RWPE2 (cell line): Measurements from ENCODE around the gene OPRL1.

Experiments used
- ATAC-seq: fragments of 200-7000 bp; cut with Tn5 transposase; 3 replicates; pipeline ENCODE4 v1.9.1; 2021; ENCODE audit warnings: low read depth
- DNase-seq: peaks from one replicate; pipeline ENCODE4 v3.0.0-alpha.2; 2020; ENCODE audit warnings: low spot score
- H3K27ac ChIP-seq: fragments of 450-650 bp; 2 replicates; pipeline ENCODE4 v1.5.1; 2017; ENCODE audit warnings: mild to moderate bottlenecking; ENCODE audit not compliant: poor library complexity, severe bottlenecking
- H3K27me3 ChIP-seq: fragments of 250-450 bp; sonication (Bioruptor Pico); 2 replicates; pipeline ENCODE4 v1.5.1; 2021; ENCODE audit warnings: mild to moderate bottlenecking, moderate library complexity; ENCODE audit not compliant: insufficient read depth, poor library complexity, severe bottlenecking
- H3K36me3 ChIP-seq: fragments of 250-450 bp; sonication (Bioruptor Pico); 2 replicates; pipeline ENCODE4 v1.5.1; 2020; ENCODE audit warnings: low read depth, mild to moderate bottlenecking, moderate library complexity
- H3K4me1 ChIP-seq: fragments of 250-450 bp; sonication (Bioruptor Pico); 2 replicates; pipeline ENCODE4 v1.5.1; 2021; ENCODE audit warnings: mild to moderate bottlenecking, moderate library complexity; ENCODE audit not compliant: insufficient read depth, poor library complexity, severe bottlenecking
- H3K4me3 ChIP-seq: fragments of 250-450 bp; sonication (Bioruptor Pico); 2 replicates; pipeline ENCODE4 v1.5.1; 2021; ENCODE audit warnings: mild to moderate bottlenecking, moderate library complexity; ENCODE audit not compliant: severe bottlenecking
- H3K9me3 ChIP-seq: fragments of 250-450 bp; sonication (Bioruptor Pico); 2 replicates; pipeline ENCODE4 v1.5.1; 2021; ENCODE audit warnings: mild to moderate bottlenecking, moderate library complexity; ENCODE audit not compliant: severe bottlenecking
- TF ChIP-seq, protein P1 (sequence below): fragments of 450-650 bp; IDR thresholded peaks from one replicate; pipeline ENCODE4 v1.5.1; 2017; ENCODE audit warnings: mild to moderate bottlenecking, moderate library complexity; ENCODE audit not compliant: poor library complexity, severe bottlenecking

The OPRL1 gene

DNA sequence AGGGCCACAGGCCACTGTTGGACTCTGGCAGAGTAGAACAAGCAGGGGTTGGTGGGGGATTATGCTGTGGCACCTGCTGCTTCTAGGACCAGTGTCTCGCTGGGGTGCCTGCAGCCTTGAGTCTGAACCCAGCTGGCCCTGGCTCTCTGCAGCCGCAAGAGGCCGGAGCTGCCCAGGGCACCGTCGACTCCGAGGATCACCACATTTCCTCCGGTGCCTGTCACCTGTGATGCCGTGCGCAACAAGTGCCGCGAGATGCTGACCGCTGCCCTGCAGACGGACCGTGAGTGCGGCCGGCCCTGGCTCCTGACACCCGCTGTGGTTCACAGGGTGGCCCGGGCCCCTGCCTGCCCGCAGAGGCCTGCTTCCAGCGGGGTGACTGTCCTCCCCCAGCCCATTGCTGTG, 10.7 kb upstream of the OPRL1 start:
- peaks cover 26% of the 10 kb centered on the region for H3K4me1 ChIP-seq
- no peak overlapping the region for H3K4me3 ChIP-seq
- H3K27ac ChIP-seq = no peak overlapping the region
- no peak for ATAC-seq
- H3K27me3 ChIP-seq = no peaks in the 10 kb centered on the region
- TF ChIP-seq, protein P1, sequence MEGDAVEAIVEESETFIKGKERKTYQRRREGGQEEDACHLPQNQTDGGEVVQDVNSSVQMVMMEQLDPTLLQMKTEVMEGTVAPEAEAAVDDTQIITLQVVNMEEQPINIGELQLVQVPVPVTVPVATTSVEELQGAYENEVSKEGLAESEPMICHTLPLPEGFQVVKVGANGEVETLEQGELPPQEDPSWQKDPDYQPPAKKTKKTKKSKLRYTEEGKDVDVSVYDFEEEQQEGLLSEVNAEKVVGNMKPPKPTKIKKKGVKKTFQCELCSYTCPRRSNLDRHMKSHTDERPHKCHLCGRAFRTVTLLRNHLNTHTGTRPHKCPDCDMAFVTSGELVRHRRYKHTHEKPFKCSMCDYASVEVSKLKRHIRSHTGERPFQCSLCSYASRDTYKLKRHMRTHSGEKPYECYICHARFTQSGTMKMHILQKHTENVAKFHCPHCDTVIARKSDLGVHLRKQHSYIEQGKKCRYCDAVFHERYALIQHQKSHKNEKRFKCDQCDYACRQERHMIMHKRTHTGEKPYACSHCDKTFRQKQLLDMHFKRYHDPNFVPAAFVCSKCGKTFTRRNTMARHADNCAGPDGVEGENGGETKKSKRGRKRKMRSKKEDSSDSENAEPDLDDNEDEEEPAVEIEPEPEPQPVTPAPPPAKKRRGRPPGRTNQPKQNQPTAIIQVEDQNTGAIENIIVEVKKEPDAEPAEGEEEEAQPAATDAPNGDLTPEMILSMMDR = no peak
- DNase-seq = no peak
- no peaks in the 10 kb centered on the region for H3K9me3 ChIP-seq
- H3K36me3 ChIP-seq = no peaks in the 10 kb centered on the region

DNA sequence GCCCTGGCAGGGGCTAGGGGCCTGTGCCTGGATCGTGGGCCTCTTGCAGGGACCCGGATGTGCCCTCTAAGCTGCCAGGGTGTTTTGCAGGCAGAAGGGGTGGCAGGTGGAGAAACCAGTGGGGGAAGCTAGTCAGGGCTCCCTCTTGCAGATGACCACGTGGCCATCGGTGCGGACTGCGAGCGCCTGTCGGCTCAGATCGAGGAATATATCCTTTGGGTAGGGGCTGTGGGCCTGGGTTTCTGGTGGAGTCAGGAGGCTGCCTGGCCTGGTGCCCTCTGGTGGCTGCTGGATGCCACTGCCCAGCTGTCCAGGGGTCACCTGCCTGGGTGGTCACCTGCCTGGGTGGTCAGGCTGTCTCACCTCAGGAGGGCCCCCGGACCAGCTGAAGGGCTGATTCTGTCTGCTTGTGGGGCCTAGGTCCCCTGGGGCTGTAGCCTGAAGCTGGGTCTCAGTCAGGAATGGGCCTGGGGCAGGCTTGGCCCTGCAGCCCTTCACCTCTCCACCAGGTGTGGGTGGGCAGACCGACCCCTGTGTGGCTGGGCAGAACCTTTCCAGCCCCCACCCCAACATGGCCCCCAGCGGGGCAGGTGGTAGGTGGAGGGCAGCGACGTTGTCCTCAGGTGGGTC, 10.2 kb upstream of the OPRL1 start:
- ATAC-seq (peak; percentile 15), DNase-seq (no peak)
- Histone ChIP-seq H3K36me3 (no peaks in the 10 kb centered on the region), H3K4me3 (no peak overlapping the region), H3K27ac (no peak overlapping the region), H3K4me1 (peaks cover 21% of the 10 kb centered on the region), H3K9me3 (no peaks in the 10 kb centered on the region), H3K27me3 (no peaks in the 10 kb centered on the region)
- TF ChIP-seq, protein P1 = peak; percentile 99

DNA sequence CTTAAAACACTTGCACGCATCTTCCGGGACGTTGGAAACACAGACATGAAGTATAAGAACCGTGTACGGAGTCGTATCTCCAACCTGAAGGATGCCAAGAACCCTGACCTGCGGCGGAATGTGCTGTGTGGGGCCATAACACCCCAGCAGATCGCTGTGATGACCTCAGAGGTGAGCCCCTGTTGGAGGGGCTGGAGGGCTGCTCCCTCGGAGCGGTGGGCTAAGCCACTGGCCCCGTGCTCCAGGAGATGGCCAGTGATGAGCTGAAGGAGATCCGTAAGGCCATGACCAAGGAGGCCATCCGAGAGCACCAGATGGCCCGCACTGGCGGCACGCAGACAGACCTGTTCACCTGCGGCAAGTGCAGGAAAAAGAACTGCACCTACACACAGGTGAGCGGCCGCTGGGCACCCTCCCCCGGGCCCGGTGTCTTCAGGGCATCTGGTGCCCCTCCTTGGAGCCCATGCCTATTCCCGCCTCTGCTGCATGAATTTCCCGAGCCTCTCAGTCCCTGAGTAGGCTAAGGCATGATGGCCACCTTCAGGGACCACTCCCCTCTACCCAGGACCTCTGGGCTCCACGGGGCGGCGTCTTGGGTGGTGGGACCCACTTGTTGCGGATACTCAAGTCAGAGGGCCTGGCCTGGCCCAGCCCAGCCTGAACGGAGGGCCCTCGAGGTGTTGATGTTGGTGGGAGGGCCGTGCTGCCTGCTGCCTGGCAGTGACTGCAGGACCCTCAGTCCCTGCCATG, 9.5 kb upstream of the OPRL1 start:
- ATAC-seq (no peak), DNase-seq (no peak)
- Histone ChIP-seq H3K36me3 (no peaks in the 10 kb centered on the region), H3K27ac (no peak overlapping the region), H3K27me3 (no peaks in the 10 kb centered on the region), H3K4me1 (peaks cover 14% of the 10 kb centered on the region), H3K4me3 (no peak overlapping the region), H3K9me3 (no peaks in the 10 kb centered on the region)
- TF ChIP-seq, protein P1 = no peak

DNA sequence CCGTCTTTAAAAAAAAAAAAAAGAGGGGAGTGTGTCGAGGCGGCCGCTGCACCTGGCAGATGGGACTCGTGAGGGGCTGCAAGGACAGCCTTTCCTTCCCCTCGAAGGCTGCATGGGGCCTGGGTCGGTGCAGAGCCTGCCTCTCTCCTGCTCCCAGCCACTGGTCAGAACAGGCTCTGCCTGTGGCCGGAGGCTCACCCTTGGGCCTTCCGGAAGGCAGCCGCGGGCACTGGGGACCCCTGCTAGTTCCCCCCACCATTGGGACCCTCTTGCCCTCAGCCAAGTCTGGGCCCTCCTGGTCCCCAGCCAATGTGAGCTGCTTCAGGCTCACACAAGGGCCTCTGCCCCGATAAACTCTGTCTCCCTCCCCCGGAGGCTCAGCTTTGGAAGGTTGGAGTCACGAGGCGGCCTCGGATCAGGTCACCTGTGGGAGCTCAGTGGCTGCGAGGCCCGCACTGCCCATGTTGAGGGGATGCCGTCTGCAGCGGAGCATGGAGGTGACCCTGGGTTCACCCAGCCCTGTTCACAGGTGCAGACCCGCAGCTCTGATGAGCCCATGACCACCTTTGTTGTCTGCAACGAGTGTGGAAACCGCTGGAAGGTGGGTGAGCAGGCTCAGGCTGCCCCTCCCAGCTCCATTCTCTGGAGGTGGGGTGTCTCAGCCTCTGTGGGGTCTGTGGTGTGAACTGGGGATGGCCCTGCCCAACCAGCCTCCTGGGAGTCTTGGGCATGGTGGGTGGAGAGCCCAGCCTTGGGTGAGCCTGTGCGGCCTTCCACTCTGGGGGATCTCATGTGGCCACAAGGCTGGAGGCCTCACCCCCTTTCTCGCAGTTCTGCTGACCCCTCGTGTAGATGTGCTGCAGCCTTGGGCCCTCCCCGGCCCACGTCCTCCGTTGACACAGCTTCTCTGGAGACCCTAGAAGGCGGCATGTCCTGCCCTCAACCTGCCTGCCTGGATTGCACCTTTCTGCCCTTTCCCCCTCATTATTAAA, 8.2 kb upstream of the OPRL1 start:
- H3K9me3 ChIP-seq = no peaks in the 10 kb centered on the region
- H3K4me1 ChIP-seq = peaks cover 2% of the 10 kb centered on the region
- no peaks in the 10 kb centered on the region for H3K36me3 ChIP-seq
- H3K27ac ChIP-seq = no peak overlapping the region
- no peaks in the 10 kb centered on the region for H3K27me3 ChIP-seq
- TF ChIP-seq, protein P1 = no peak
- ATAC-seq = no peak
- H3K4me3 ChIP-seq = no peak overlapping the region
- DNase-seq = no peak
